GM12872 (cell line): ENCODE data around the gene SNX24.

Source experiments
- CTCF ChIP-seq: IDR thresholded peaks from 3 replicates; pipeline ENCODE4 v1.5.1; 2011; ENCODE audit warnings: low read depth, mild to moderate bottlenecking, low read length, moderate library complexity; ENCODE audit not compliant: insufficient read depth

SNX24 gene

GRCh38 chr5:122978644-122979297 is 133.4 kb downstream of the SNX24 start:
- TF ChIP-seq CTCF = no peak

DNA sequence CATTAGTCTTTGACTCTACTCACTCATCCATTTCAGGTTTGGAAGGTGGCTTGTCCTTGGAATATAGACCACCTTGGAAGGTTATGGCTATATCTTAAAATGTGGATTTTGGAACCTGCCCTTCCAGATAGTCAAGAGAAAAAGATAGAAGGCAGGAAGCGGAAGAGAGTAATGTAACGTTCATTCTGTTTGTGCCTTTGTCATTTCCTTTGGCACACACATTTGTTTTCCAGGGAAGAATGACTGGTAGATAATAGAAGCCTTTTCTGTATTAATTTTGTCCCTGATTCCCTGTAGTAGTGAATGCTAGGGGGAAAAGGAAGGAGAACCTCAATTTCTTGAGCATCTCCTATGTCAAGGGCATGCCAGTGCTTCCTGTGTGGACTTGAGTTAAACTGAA is 136.4 kb downstream of the SNX24 start:
- no peak for TF ChIP-seq CTCF

- TF ChIP-seq CTCF = no peak
Observed at GRCh38 chr5:122982376-122982775, 137.0 kb downstream of the SNX24 start.

- TF ChIP-seq CTCF = no peak
Observed at GRCh38 chr5:122984425-122984824, 139.0 kb downstream of the SNX24 start.

DNA sequence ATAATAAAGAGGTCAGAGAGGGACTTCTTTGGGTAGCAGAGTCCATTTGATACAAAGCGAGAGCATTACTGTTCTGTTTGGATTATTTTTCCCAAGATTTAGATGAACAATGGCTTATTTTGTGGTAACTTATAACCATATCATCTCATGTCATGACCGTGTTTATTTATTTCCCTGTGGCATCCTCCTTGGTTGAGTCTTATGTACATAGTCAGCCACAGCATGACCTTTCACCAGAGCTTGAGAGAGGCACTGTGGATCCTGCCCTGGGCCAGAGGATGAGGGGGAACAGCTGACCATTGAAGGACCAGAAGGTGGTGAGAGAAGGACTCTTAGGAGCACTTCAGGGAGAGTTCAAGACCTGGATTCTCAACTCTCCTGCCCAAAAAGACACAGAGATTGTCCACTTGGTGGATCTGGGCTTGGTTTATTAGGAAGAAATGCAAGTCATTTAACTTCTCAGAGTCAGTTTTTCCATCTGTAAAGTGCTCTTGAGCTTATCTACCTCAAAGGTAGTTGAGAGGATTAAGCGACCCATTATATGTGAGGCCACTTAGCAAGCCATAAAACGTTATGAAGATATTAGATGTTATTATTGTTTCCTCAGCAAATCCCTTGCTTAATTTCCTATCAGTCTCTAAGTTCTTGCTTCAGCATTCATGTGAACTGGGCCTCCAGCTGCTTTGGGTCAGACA is 139.7 kb downstream of the SNX24 start:
- no peak for TF ChIP-seq CTCF

GRCh38 chr5:122985954-122986721 is 140.7 kb downstream of the SNX24 start:
- TF ChIP-seq CTCF = no peak

DNA sequence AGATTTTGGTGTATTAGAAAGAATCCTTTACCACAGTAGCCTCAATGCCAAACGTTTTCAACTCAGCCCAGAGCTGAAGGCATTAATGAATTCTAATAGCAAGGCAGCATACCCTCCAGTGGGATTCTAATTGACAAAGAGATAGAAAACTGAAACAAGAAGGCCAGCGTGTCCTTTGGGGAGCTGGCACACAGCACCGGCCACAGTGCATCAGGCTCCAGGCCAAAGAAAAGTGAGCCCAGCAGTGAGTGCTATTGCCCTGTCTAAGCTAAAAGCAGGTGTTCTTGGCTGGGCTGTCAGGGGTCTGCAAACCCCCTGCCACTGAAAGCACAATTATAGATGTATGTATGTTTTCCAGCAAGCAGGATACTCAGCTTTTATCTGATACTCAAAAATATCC is 150.7 kb downstream of the SNX24 start:
- TF ChIP-seq CTCF = no peak
